HepG2 (cell line): ENCODE data around the gene SEMA4F. TPM values are rescaled to one million over a fixed set of nuclear protein-coding genes. Genes with fewer than 3 reads are reported as not detected.

Source experiments
- CENPT ChIP-seq: sonication (generic); formaldehyde crosslinking; IDR thresholded peaks from 2 replicates; pipeline ENCODE4 v1.8.0; 2022; ENCODE audit warnings: low read depth, mild to moderate bottlenecking, moderate library complexity, missing genetic modification reagents
- HHEX ChIP-seq: IDR thresholded peaks from 2 replicates; pipeline ENCODE4 v1.6.1; 2016; ENCODE audit warnings: control low read depth
- MAFK ChIP-seq, 2 experiments: IDR thresholded peaks in 1 of 2; conservative IDR thresholded peaks in 1 of 2; 2 replicates each; pipeline ENCODE4 v1.6.1; 2011; ENCODE audit warnings: improper control_type of control experiment in 2 of 2, low read length in 2 of 2
- NFE2L2 ChIP-seq: fragments of 150-350 bp; IDR thresholded peaks from 2 replicates; pipeline ENCODE4 v1.6.1; 2014; ENCODE audit warnings: low read length
- POLR2A ChIP-seq, 2 experiments: IDR thresholded peaks; 2 replicates each; pipeline ENCODE4 v1.6.1; 2011; ENCODE audit warnings: low read depth in 2 of 2, low read length in 2 of 2, mild to moderate bottlenecking in 1 of 2, moderate library complexity in 1 of 2; ENCODE audit not compliant: insufficient read depth in 1 of 2
- RAD51 ChIP-seq: fragments of 450-650 bp; IDR thresholded peaks from 2 replicates; pipeline ENCODE4 v1.6.1; 2016; ENCODE audit warnings: borderline replicate concordance
- SAP130 ChIP-seq: IDR thresholded peaks from 2 replicates; pipeline ENCODE4 v1.6.1; 2016; ENCODE audit warnings: low read depth
- TAF1 ChIP-seq: sonication (generic); formaldehyde crosslinking; IDR thresholded peaks from 2 replicates; pipeline ENCODE4 v1.4.0; 2020; ENCODE audit warnings: missing genetic modification reagents
- ZFP37 ChIP-seq: sonication (generic); formaldehyde crosslinking; IDR thresholded peaks from 2 replicates; pipeline ENCODE4 v1.4.0; 2020; ENCODE audit warnings: missing genetic modification reagents, borderline replicate concordance
- ZNF12 ChIP-seq: sonication (generic); formaldehyde crosslinking; IDR thresholded peaks from 2 replicates; pipeline ENCODE4 v1.5.0; 2020; ENCODE audit warnings: missing genetic modification reagents
- ZNF619 ChIP-seq: sonication (generic); formaldehyde crosslinking; IDR thresholded peaks from 2 replicates; pipeline ENCODE4 v1.4.0; 2020; ENCODE audit warnings: mild to moderate bottlenecking, missing genetic modification reagents
- polyA plus RNA-seq, 8 experiments: library from polyadenylated mRNA; depleted of rRNA in 3 of 8; stranded (reverse) in 7 of 8; unstranded in 1 of 8; fragments of >200 nt; fragmentation: Illumina TruSeq in 4 of 8; extraction: Trizol in 4 of 8; gene quantifications; 2 replicates each; pipeline versions ENCODE4 v1.2.1 to v1.2.3, GENCODE V29; 2011 to 2016; ENCODE audit warnings: low read depth in 4 of 8, missing spikeins in 1 of 8, mixed read lengths in 1 of 8; ENCODE audit not compliant: insufficient read depth in 1 of 8
- total RNA-seq, 5 experiments: library from RNA; depleted of rRNA; stranded (reverse); fragments of >200 nt; fragmentation: Illumina TruSeq; extraction: Trizol; gene quantifications; 2 replicates each; pipeline ENCODE4 v1.2.3, GENCODE V29; 2016; ENCODE audit warnings: low read depth in 1 of 5
- TF ChIP-seq, protein P1 (sequence below): IDR thresholded peaks from 2 replicates; pipeline ENCODE4 v1.4.0; 2020; ENCODE audit warnings: mild to moderate bottlenecking, missing genetic modification reagents
- TF ChIP-seq, protein P2 (sequence below): IDR thresholded peaks from 2 replicates; pipeline ENCODE4 v1.6.1; 2016
- TF ChIP-seq, protein P3 (sequence below): IDR thresholded peaks from 2 replicates; pipeline ENCODE4 v1.6.1; 2012; ENCODE audit warnings: low read depth, low read length, improper control_type of control experiment
- TF ChIP-seq, protein P4 (sequence below): IDR thresholded peaks from 2 replicates; pipeline ENCODE4 v1.6.1; 2012; ENCODE audit warnings: inconsistent platforms
- TF ChIP-seq, protein P5 (sequence below): sonication (generic); formaldehyde crosslinking; IDR thresholded peaks from 2 replicates; pipeline ENCODE4 v1.4.0; 2020; ENCODE audit warnings: missing genetic modification reagents, borderline replicate concordance

Gene SEMA4F
- total and polyA plus RNA-seq, 2 of the 13 experiments (the other 11 are each of a cell fraction or from before 2014, with no cell fraction given): 7.1 to 10.3 TPM

DNA sequence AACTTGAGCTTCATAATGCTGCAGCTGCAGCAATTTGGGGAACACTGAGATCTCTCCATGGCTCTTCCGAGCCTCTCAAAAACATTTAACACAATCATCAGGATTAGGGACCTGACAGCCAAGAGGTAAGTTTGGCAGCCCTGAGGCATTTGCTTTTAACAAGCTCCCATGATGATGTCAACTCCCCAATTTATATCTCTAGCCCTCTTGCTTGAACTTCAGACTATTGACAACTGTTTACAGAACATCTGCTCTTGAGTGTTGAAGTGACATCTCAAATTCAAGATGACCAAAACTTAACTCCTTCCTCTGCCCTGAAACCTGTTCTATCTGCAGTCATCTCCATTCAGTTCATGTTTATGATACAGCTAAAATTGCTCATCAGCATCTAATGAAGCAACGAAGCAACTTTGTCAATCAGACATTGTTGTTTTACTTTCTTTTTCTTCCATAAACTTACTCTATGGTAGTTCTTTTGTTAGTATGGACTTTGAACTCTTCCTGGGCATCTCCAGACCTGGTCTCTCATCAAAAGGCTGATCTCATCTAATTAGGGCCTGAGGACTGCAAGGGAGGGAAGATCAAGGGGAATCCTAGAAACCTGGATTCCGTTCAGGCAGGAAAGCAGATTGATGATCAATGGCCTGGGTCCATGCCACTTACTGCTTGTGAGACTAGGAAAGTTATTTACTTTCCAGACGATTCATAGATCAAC, 48.1 kb downstream of the SEMA4F start (continued):
- TF ChIP-seq CENPT (CRISPR knock-in tag) (no peak), RAD51 (no peak), ZFP37 (CRISPR knock-in tag) (no peak), HHEX (CRISPR knock-in tag) (no peak), POLR2A (IDR thresholded peaks at IDR 0.05; ENCODE audit: insufficient read depth in 1 of 2, low read depth in 2 of 2, low read length in 2 of 2) (no peak), ZNF619 (CRISPR knock-in tag) (no peak), MAFK (conservative IDR thresholded peaks at IDR 0.05 in 1 of 2, IDR thresholded peaks at IDR 0.05 in 1 of 2; ENCODE audit: low read length in 2 of 2) (0 out of 4 replicates have a peak, but pooled peaks of 1 of the 2 experiments have one; percentile 26), SAP130 (CRISPR knock-in tag) (0 out of 2 replicates have a peak, but pooled peaks have one; percentile 18), ZNF12 (0 out of 2 replicates have a peak, but pooled peaks have one; percentile 67), NFE2L2 (no peak), TAF1 (CRISPR knock-in tag) (no peak)
- TF ChIP-seq, protein P1, sequence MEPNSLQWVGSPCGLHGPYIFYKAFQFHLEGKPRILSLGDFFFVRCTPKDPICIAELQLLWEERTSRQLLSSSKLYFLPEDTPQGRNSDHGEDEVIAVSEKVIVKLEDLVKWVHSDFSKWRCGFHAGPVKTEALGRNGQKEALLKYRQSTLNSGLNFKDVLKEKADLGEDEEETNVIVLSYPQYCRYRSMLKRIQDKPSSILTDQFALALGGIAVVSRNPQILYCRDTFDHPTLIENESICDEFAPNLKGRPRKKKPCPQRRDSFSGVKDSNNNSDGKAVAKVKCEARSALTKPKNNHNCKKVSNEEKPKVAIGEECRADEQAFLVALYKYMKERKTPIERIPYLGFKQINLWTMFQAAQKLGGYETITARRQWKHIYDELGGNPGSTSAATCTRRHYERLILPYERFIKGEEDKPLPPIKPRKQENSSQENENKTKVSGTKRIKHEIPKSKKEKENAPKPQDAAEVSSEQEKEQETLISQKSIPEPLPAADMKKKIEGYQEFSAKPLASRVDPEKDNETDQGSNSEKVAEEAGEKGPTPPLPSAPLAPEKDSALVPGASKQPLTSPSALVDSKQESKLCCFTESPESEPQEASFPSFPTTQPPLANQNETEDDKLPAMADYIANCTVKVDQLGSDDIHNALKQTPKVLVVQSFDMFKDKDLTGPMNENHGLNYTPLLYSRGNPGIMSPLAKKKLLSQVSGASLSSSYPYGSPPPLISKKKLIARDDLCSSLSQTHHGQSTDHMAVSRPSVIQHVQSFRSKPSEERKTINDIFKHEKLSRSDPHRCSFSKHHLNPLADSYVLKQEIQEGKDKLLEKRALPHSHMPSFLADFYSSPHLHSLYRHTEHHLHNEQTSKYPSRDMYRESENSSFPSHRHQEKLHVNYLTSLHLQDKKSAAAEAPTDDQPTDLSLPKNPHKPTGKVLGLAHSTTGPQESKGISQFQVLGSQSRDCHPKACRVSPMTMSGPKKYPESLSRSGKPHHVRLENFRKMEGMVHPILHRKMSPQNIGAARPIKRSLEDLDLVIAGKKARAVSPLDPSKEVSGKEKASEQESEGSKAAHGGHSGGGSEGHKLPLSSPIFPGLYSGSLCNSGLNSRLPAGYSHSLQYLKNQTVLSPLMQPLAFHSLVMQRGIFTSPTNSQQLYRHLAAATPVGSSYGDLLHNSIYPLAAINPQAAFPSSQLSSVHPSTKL: 0 out of 2 replicates have a peak, but pooled peaks have one; percentile 31
- TF ChIP-seq, protein P2, sequence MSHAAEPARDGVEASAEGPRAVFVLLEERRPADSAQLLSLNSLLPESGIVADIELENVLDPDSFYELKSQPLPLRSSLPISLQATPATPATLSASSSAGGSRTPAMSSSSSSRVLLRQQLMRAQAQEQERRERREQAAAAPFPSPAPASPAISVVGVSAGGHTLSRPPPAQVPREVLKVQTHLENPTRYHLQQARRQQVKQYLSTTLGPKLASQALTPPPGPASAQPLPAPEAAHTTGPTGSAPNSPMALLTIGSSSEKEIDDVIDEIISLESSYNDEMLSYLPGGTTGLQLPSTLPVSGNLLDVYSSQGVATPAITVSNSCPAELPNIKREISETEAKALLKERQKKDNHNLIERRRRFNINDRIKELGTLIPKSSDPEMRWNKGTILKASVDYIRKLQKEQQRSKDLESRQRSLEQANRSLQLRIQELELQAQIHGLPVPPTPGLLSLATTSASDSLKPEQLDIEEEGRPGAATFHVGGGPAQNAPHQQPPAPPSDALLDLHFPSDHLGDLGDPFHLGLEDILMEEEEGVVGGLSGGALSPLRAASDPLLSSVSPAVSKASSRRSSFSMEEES (CRISPR knock-in tag): no peak
- TF ChIP-seq, protein P3, sequence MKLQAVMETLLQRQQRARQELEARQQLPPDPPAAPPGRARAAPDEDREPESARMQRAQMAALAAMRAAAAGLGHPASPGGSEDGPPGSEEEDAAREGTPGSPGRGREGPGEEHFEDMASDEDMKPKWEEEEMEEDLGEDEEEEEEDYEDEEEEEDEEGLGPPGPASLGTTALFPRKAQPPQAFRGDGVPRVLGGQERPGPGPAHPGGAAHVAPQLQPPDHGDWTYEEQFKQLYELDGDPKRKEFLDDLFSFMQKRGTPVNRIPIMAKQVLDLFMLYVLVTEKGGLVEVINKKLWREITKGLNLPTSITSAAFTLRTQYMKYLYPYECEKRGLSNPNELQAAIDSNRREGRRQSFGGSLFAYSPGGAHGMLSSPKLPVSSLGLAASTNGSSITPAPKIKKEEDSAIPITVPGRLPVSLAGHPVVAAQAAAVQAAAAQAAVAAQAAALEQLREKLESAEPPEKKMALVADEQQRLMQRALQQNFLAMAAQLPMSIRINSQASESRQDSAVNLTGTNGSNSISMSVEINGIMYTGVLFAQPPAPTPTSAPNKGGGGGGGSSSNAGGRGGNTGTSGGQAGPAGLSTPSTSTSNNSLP: no peak
- TF ChIP-seq, protein P4, sequence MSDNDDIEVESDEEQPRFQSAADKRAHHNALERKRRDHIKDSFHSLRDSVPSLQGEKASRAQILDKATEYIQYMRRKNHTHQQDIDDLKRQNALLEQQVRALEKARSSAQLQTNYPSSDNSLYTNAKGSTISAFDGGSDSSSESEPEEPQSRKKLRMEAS: no peak
- TF ChIP-seq, protein P5, sequence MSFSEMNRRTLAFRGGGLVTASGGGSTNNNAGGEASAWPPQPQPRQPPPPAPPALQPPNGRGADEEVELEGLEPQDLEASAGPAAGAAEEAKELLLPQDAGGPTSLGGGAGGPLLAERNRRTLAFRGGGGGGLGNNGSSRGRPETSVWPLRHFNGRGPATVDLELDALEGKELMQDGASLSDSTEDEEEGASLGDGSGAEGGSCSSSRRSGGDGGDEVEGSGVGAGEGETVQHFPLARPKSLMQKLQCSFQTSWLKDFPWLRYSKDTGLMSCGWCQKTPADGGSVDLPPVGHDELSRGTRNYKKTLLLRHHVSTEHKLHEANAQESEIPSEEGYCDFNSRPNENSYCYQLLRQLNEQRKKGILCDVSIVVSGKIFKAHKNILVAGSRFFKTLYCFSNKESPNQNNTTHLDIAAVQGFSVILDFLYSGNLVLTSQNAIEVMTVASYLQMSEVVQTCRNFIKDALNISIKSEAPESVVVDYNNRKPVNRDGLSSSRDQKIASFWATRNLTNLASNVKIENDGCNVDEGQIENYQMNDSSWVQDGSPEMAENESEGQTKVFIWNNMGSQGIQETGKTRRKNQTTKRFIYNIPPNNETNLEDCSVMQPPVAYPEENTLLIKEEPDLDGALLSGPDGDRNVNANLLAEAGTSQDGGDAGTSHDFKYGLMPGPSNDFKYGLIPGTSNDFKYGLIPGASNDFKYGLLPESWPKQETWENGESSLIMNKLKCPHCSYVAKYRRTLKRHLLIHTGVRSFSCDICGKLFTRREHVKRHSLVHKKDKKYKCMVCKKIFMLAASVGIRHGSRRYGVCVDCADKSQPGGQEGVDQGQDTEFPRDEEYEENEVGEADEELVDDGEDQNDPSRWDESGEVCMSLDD (CRISPR knock-in tag): no peak
